ENCODE measurements around the gene CHRNE. TPM values are rescaled to one million over a fixed set of nuclear protein-coding genes. Genes with fewer than 3 reads are reported as not detected.

The CHRNE gene
- total and polyA plus RNA-seq, 2 of the 4 experiments (the other 2 are of a cell fraction): under 0.01 to 0.21 TPM

DNA sequence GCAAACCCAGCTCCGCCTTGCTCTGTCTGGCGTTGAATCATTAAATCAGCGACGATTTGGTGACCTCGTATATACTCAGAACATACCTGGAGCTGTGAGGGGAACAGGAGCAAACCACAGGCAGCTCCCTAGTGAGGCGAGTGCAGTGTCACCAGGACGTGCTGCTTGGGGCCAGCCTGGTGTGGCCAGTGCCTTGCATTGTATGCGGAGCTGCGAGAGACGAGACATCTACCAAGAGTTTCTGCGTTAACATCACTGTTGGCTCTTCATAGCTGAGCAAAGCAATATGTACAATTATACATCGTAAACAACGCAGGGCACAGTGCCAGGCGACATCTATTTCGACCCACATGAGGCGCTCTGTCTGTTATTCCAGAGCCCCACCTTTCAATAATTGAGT is 41.8 kb downstream of the CHRNE start:
- H3K56ac ChIP-seq (ENCODE audit: extremely low read depth, insufficient read depth, low read length): no peak overlapping the region
- intact Hi-C loops (cut with micrococcal nuclease) (no loop called here), dilution Hi-C loops (cut with HindIII; ENCODE audit: low sequenced_read_pairs, unreplicated experiment) (no loop called here), in situ Hi-C loops (cut with MboI; ENCODE audit: low sequenced_read_pairs) (no loop called here)
- no peak overlapping the region for H3K27ac ChIP-seq (ENCODE audit: insufficient read depth, low read length)
- no peak overlapping the region for H2AK9ac ChIP-seq (replicated peaks; ENCODE audit: low read depth, low read length, poor library complexity)
- H3K18ac ChIP-seq (ENCODE audit: low read depth, low read length): no peak overlapping the region
- no peak overlapping the region for H4K5ac ChIP-seq (ENCODE audit: low read depth, low read length)
- no peak overlapping the region for H4K91ac ChIP-seq (ENCODE audit: insufficient read depth, low read depth, low read length)
- no peak overlapping the region for H3K14ac ChIP-seq (replicated peaks; ENCODE audit: low read depth, low read length)
- H2BK15ac ChIP-seq (ENCODE audit: low read depth, low read length): no peak overlapping the region
- no peak overlapping the region for H4K8ac ChIP-seq (ENCODE audit: low read depth in 2 of 2, low read length in 2 of 2)
- no peak overlapping the region for H3K23ac ChIP-seq (ENCODE audit: low read depth, low read length)
- H2BK5ac ChIP-seq (ENCODE audit: low read depth, low read length, poor library complexity, severe bottlenecking): no peak overlapping the region
- H3K4me1 ChIP-seq (ENCODE audit: control insufficient read depth, insufficient read depth, low read length): peaks cover 10% of the 10 kb centered on the region; the same call in 1 of the 2 replicates
- H3K36me3 ChIP-seq (ENCODE audit: control insufficient read depth, insufficient read depth, low read length): peaks cover 3% of the 10 kb centered on the region; the same call in 1 of the 2 replicates
- H2AFZ ChIP-seq (replicated peaks; ENCODE audit: low read length, poor library complexity): no peak overlapping the region
- 95% methylated on average over 10 of the region's 16 CpGs; no CpG with 5 or more reads in 1 of the 2 experiments for WGBS, 2 experiments (ENCODE audit: extremely low coverage in 2 of 2, insufficient read length in 1 of 2)
- H2BK120ac ChIP-seq (ENCODE audit: low read depth, low read length): no peak overlapping the region
- TF ChIP-seq RFX5 (IDR thresholded peaks at IDR 0.05; ENCODE audit: low read depth, low read length): no peak
- no peaks in the 10 kb centered on the region for H3K27me3 ChIP-seq (ENCODE audit: control insufficient read depth, insufficient read depth, low read length)
- no peak overlapping the region for H2BK20ac ChIP-seq (ENCODE audit: low read depth, low read length)
- BruUV-seq (replicated peaks): no TSS peak
- H3K9me1 ChIP-seq (ENCODE audit: insufficient read depth, low read length): peaks cover 17% of the 10 kb centered on the region; the same call in 1 of the 2 replicates
- H3K9me3 ChIP-seq (ENCODE audit: control insufficient read depth, insufficient read depth, low read length): no peaks in the 10 kb centered on the region
- H3K79me1 ChIP-seq (ENCODE audit: low read depth in 1 of 2, low read length in 2 of 2): peaks cover 10 to 65% of the 10 kb centered on the region in 2 experiments
- DNase-seq (no peak), ATAC-seq (ENCODE audit: low read depth) (no peak)
- H3K4me2 ChIP-seq (ENCODE audit: low read depth, low read length): no peak overlapping the region
- ChIA-PET CTCF (interaction anchor here (0.8 kb wide), 1 partner anchor 603 kb away, joined by 3 read pairs; no protein-coding TSS in a partner anchor), POLR2A (ENCODE audit: unreplicated experiment) (no interaction called here)
- H2AK5ac ChIP-seq (ENCODE audit: low read depth, low read length): no peak overlapping the region
- no peak overlapping the region for H3K9ac ChIP-seq (ENCODE audit: low read depth, low read length)
- H3K4ac ChIP-seq (ENCODE audit: low read depth, low read length): no peak overlapping the region
- H4K20me1 ChIP-seq (ENCODE audit: insufficient read depth, low read length): peaks cover 29% of the 10 kb centered on the region
- no peak overlapping the region for H3K4me3 ChIP-seq (ENCODE audit: insufficient read depth, low read depth, low read length)
